Superior temporal gyrus (tissue), 1 donor: ENCODE data around the gene NMRK2.
"Not testable (repeated sequence)": the region's sequence is repeated elsewhere in the genome, so short reads cannot be mapped to it uniquely, and the experiment has no call there.

Experiments
- DNase-seq: peaks from one replicate; pipeline ENCODE4 v3.0.0-alpha.2; 2016; ENCODE audit errors: extremely low spot score

Gene NMRK2, protein sequence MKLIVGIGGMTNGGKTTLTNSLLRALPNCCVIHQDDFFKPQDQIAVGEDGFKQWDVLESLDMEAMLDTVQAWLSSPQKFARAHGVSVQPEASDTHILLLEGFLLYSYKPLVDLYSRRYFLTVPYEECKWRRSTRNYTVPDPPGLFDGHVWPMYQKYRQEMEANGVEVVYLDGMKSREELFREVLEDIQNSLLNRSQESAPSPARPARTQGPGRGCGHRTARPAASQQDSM

DNA sequence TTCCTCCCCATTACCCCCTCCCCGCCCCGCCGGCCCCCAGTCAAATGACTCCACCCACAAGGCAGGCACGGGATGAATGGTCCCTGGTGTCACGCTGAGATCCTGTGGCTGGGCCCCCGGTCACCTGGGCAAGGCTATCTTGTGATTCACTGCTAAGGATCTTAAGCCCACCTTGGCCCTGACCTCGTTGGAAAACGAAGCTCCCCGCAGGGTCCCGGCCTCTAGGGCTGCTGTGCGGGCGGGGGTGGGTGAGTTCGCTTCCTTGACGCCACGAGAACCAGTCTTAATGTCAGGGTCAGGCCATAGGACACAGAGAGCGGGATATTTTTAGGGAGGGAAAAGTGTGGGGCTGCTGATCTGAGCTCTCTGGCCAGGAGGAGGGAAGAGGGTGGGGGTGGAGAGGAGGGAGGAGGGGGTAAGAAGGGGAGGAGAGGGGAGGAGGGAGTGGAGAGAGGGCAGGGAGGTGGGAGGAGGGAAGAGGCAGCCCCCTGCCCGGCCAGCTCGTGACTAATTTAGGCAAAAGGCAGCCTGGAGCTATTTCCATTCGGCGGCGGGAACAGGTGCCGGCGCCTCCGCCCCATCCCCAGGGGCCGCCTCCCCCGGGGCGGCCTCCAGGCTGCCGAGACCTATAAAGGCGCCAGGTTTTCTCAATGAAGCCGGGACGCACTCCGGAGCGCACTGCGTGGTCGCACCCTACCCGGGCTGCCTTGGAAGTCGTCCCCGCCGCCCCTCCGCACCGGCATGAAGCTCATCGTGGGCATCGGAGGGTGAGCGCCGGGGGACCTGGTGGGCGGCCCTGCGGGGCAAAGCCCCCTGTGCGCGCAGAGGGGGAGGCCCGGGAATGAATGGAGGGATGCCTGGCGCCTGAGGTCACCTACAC is at the start of gene NMRK2:
NMRK2 (plus strand) TSS at position 139 of the 880 bp plus-strand sequence; CDS start at position 742, 603 bp downstream.
- DNase-seq = no peak

- DNase-seq = peak; percentile 7
Measured at GRCh38 chr19:3890591-3890990, 42.3 kb upstream of the NMRK2 start.

DNA sequence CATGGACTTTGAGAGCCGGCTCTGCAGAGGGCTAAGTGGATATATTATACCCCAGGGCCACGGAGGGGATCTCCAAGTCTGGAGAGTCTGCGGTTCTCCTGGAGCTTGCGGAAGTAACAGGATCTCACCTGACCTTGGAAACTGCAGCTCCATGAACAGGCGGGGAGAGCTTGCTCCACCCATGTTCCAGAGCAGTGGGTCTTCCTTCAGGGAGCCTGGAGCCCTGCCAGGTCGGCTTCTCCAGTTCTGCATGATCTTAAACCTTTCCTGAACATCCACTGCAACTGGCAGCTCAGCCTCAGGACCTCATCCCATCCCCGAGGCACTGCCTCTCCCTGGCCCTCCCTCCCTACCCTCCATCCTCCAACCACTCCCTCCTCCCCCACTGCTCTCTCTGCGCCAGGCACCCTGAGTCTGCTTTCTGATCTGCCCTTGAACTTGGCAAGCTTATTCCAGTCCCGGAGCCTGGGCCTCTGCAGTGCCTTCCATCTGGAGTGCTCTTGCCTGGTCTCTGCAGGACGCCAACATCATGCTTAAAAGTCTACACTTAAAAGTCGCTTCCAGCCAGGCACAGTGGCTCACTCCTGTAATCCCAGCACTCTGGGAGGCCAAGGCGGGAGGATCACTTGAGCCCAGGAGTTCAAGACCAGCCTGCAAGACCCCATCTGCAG is 39.2 kb upstream of the NMRK2 start:
- DNase-seq = no peak

GRCh38 chr19:3894959-3895358 is 37.9 kb upstream of the NMRK2 start:
- not testable (repeated sequence) for DNase-seq

- no peak for DNase-seq
Measured at GRCh38 chr19:3895788-3896187, 37.1 kb upstream of the NMRK2 start.

DNA sequence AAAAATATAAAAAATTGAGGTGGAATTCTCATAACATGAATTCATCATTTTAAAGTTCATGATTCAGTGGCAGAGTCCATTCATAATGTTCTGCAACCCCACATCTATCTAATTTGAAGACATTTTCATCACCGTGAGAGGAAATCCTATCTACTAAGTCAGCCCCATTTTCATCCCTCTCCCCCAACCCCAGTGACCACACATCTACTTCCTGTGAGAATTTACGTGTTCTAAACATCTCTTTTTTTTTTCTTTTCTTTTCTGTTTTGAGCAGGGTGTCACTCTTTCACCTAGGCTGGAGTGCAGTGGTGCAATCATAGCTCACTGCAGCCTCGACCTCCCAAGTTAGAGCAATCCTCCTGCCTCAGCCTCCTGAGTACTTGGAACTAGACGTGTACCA is 34.9 kb upstream of the NMRK2 start:
- DNase-seq = no peak

DNA sequence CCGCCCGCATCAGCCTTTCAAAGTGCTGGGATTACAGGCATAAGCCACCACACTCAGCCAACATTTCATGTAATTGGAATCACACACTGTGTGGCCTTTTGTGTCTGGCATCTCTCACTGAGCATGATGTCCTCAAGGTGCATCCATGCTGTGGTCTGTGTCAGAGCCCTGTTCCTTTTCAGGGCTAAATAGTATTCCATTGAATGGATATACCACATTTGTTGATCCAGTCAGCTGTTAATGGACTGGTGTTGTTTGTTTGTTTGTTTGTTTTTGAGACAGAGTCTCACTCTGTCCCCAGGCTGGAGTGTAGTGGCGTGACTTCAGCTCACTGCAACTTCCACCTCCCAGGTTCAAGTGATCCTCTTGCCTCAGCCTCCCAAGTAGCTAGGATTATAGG is 34.4 kb upstream of the NMRK2 start:
- DNase-seq = no peak

- DNase-seq = no peak
Measured at GRCh38 chr19:3899531-3900294, 33.2 kb upstream of the NMRK2 start.

DNA sequence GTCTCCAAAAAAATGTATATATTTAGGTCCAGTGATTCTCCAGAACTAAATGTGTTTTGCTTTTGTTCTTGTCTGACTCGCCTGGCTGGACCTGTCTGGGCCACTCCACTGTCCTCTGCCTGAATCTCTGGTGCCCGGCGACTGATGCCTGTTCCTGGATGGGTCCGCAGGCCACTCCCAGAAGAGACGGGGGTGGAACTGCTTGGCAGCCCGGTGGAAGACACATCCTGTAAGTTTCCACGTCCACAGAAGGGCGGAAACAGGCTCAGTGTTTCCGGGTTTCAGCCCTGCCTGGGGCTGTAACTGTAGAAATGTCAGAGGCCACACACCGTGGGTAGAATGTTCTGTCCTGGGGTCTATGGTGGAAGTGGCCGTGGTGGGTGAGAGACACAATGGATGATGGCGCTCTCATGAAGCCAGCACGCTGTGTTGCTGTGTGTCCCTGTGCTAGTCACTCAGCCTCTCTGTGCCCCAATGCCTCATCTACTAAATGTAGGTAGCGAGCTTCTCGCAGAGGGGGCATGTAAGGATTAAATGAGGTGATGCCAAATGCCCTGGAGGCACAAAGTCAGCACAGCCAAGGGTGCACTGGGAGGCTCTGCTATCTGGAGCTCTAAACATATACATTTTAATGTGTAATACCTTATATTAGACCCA is 30.4 kb upstream of the NMRK2 start:
- no peak for DNase-seq

DNA sequence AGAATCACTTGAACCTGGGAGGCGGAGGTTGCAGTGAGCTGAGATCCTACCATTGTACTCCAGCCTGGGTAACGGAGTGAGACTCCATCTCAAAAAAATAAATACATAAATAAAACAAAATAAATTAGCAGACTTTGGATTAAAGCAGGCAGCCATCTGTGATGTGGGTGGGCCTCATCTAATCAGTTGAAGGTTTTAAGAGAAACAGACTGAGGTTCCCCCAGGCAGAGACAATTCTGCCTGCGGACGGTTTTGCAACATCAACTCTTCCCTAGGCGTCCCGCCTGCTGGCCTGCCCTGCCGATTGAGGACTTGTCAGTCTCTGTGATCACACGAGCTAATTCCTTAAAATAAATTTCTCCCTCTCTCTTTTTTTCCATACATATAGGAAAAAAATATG is 28.6 kb upstream of the NMRK2 start:
- DNase-seq = no peak

- no peak for DNase-seq
Measured at GRCh38 chr19:3907626-3908265, 25.1 kb upstream of the NMRK2 start.

DNA sequence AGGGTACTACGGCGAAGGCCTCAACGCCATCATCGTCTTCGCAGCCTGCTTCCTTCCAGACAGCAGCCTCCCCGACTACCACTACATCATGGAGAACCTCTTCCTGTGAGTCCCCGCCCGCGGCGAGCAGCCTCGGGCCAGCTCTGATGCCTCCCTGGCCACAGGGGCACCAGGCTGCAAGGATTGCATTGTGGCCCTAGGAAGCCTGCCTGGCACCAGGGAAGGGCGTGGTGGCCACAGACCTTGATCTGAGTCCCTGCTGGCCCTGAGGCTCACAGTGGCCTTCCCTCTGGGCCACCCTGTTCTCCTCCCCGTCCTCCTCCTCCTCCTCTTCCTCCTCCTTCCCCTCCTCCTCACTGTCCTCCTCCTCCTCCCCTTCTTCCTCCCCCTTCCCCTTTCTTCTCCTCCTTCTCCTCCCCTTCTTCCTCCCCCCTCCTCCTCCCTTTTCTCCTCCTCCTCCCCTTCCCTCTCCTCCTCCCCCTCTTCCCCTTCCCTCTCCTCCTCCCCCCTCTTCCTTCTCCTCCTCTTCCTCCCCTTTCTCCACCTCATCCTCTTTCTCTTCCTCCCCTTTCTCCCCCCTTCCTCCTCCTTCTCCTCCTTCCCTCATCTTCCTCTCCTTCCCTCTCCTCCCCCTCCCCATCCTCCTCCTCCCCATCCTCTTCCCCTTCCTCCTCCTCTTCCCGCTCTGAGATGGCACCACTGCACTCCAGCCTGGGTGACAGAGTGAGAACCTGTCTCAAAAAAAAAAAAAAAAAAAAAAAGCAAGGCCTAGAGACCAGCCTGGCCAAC is 24.4 kb upstream of the NMRK2 start:
- no peak for DNase-seq

GRCh38 chr19:3910105-3910504 is 22.8 kb upstream of the NMRK2 start:
- no peak for DNase-seq

- DNase-seq = no peak
Measured at GRCh38 chr19:3914199-3914598, 18.7 kb upstream of the NMRK2 start.

- DNase-seq = no peak
Measured at GRCh38 chr19:3916033-3916432, 16.8 kb upstream of the NMRK2 start.

DNA sequence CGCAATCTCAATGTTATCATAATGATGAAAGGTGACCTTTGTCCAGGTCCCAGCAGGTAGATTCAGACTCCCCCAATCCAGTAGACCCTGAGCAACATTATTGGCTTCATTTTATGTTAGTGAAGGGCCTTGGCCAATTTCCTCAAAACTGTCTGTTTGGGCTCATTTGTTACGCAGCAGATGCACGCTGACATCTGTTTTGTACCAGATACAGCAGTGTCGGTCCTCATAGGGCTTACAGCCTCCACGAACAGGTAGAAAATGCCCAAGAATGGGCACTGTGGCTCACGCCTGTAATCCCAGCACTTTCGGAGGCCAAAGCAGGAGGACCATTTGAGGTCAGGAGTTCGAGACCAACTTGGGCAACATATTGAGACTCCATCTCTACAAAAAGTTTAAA is 13.1 kb upstream of the NMRK2 start:
- no peak for DNase-seq

GRCh38 chr19:3923096-3923758 is 9.6 kb upstream of the NMRK2 start:
- no peak for DNase-seq

DNA sequence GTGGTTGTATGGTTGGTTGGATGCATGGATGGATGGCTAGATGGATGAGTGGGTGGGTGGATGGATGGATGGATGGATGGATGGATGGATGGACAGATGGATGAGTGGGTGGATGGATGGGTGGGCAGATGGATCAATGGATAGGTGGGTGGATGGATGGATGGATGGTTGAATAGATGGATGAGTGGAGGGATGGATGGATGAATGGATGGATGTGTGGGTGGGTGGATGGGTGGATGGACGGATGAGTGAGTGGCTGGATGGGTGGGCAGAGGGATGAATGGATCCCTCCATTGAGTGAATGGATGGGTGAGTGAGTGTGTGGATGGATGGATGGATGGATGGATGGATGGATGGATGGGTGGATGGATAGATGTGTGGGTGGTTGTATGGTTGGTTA is 9.0 kb upstream of the NMRK2 start:
- DNase-seq = no peak

DNA sequence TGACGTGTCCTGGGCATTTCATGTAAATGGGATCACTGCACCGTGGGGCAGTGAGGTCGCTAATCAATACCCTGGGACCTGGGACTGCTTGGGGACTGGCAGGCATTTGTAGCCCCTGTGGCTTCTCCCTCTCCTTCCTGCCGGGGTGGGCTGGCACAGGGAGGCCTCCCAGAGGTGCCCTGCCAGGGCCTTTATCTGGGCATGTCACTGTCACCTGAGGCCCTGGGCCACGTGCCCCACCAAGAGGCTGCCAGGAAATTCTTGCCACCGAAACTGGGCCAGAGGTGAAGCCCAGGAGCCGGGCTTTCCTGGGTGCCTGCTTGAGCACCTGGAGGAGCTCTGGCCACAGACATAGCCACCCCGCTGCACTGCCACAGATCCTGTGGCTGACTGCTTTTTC is 1.8 kb upstream of the NMRK2 start:
- DNase-seq = no peak
